Spleen (tissue), 11 donors: ENCODE measurements around the gene ZNF805. TPM values are rescaled to one million over a fixed set of nuclear protein-coding genes. Genes with fewer than 3 reads are reported as not detected.

Source experiments
- DNase-seq: peaks from one replicate; pipeline ENCODE4 v3.0.0-alpha.2; 2020
- H3K27ac ChIP-seq, 8 donors: fragments of 200-600 bp; sonication (generic) in 7 of 8; 1 replicate in 4 of 8; 2 replicates in 4 of 8; pipeline versions ENCODE4 v1.5.0 to v1.8.0; 2016 to 2021; ENCODE audit warnings: inconsistent platforms in 4 of 8, mild to moderate bottlenecking in 4 of 8, moderate library complexity in 1 of 8
- H3K27me3 ChIP-seq, 7 donors: fragments of 200-600 bp; sonication (generic) in 6 of 7; replicated peaks in 1 of 7; 1 replicate in 4 of 7; 2 replicates in 3 of 7; pipeline versions ENCODE4 v1.5.0 to v1.8.0; 2016 to 2021; ENCODE audit warnings: inconsistent platforms in 3 of 7, mild to moderate bottlenecking in 1 of 7
- H3K36me3 ChIP-seq, 6 donors: fragments of 200-600 bp; sonication (generic) in 5 of 6; 1 replicate in 4 of 6; 2 replicates in 2 of 6; pipeline versions ENCODE4 v1.5.0 to v1.8.0; 2016 to 2021; ENCODE audit warnings: inconsistent platforms in 2 of 6
- H3K4me1 ChIP-seq, 6 donors: fragments of 200-600 bp; sonication (generic) in 5 of 6; 1 replicate in 3 of 6; 2 replicates in 3 of 6; pipeline versions ENCODE4 v1.5.0 to v1.8.0; 2016 to 2021; ENCODE audit warnings: inconsistent platforms in 3 of 6
- H3K4me3 ChIP-seq, 8 donors: fragments of 200-600 bp; sonication (generic) in 7 of 8; 1 replicate in 4 of 8; 2 replicates in 4 of 8; pipeline versions ENCODE4 v1.5.0 to v1.8.0; 2016 to 2021; ENCODE audit warnings: inconsistent platforms in 4 of 8, mild to moderate bottlenecking in 4 of 8, moderate library complexity in 2 of 8
- H3K9me3 ChIP-seq, 8 donors: fragments of 200-600 bp; sonication (generic) in 7 of 8; 1 replicate in 4 of 8; 2 replicates in 4 of 8; pipeline versions ENCODE4 v1.5.0 to v1.8.0; 2016 to 2021; ENCODE audit warnings: inconsistent platforms in 4 of 8
- CTCF ChIP-seq, 11 experiments: fragments of 200-600 bp in 7 of 11; fragments of 450-650 bp in 4 of 11; sonication (generic) in 4 of 11; IDR thresholded peaks in 8 of 11; conservative IDR thresholded peaks in 3 of 11; 1 replicate in 7 of 11; 2 replicates in 4 of 11; pipeline versions ENCODE4 v1.4.0 to v1.8.0; 2016 to 2021; ENCODE audit warnings: antibody characterized with exemption in 11 of 11, inconsistent platforms in 4 of 11, mild to moderate bottlenecking in 1 of 11
- POLR2A ChIP-seq, 3 donors: fragments of 450-650 bp; IDR thresholded peaks; one replicate each; pipeline ENCODE4 v1.5.1; 2017; ENCODE audit warnings: antibody characterized with exemption in 3 of 3, mild to moderate bottlenecking in 1 of 3
- POLR2AphosphoS5 ChIP-seq, 3 donors: sonication (generic); formaldehyde crosslinking; IDR thresholded peaks; one replicate each; pipeline ENCODE4 v1.5.1; 2017; ENCODE audit warnings: antibody characterized with exemption in 3 of 3
- WGBS, 5 donors: extraction: QIAGEN DNeasy Blood & Tissue Kit in 3 of 5; methylation state at CpG; one replicate each; pipeline versions ENCODE4 v1.1.5 to v1.1.7; 2013 to 2018; 5-methylcytosine and 5-hydroxymethylcytosine counted together
- intact Hi-C: fragments of 100-400 bp; cut with DNase I; formaldehyde crosslinking; loops from one replicate; pipeline ENCODE4 v1.15.0; 2023; ENCODE audit warnings: low total_unique reads
- polyA plus RNA-seq, 3 donors: library from polyadenylated mRNA; stranded (reverse); fragments of 200-250 nt; gene quantifications; one replicate each; pipeline ENCODE4 v1.2.1, GENCODE V29; 2013
- total RNA-seq, 7 donors: library from RNA; depleted of rRNA in 3 of 7; stranded (reverse); fragments of >200 nt in 3 of 7; fragmentation: NEBNext Ultra II Directional in 4 of 7; extraction: Animal tissue kit (Norgen Biotek cat#: 25700) in 4 of 7; gene quantifications; one replicate each; pipeline versions ENCODE4 v1.1.0 to v1.2.1, GENCODE V29; 2016 to 2021
- donor health status: healthy with polysubstance abuse.
- donor health status: DM: no; HTN: no; CAD: no; lungs with moderate emphysema.
- donor health status: DM: no; HTN: no; CAD: no.
- donor health status: Bipolar disorder and iron deficiency.
- donor health status: healthy.
- donor health status: DM: no; HTN: no; CAD: no.
- donor health status: DM: yes; HTN: yes; CAD: no.

ZNF805 gene
- total and polyA plus RNA-seq, 10 donors = 0.22 to 27.7 (median 17.3) TPM

DNA sequence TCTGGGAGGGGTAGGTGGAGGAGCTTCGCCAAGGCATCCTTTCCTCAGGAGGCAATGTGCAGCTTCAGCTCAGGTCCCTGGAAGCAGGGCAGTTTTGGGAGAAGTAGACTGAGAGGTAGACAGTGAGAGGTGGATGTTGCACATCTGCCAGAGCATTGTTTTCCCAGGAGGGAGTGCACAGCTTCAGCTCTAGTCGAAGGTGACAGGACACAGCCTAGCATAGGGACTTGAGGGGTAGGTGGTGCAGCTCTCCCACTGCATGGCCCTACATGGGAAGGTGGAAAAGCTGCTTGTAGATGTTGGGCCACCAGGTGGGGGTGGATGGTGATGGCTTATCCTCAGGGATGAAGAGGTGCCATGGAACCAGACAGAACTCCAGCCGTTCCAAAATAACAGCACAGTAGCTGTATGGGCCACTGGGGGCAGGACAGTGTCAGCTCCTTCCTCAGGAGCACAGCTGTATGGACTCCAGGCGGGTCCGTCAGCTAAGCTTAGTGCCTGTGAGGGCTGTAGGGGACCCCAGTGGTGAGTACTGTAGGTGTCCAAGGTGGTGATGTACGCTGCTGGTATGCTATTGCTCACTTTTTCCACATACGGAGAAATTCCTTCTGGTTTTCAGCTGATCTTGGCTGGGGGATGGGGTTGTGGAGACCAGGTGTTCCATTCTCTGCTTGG lies 62.4 kb downstream of the ZNF805 start:
- intact Hi-C loops = no loop called here
- Histone ChIP-seq H3K27me3 (no peaks in the 10 kb centered on the region), H3K27ac (no peak overlapping the region), H3K4me1 (peaks cover 0 to 3% (median 0%) of the 10 kb centered on the region in 6 donors), H3K36me3 (peaks cover 0 to 78% (median 27%) of the 10 kb centered on the region in 6 donors), H3K4me3 (no peak overlapping the region), H3K9me3 (peaks cover 0 to 5% (median 0%) of the 10 kb centered on the region in 8 donors)
- DNase-seq = no peak
- TF ChIP-seq CTCF (IDR thresholded peaks at IDR 0.05 in 8 of 11, conservative IDR thresholded peaks at IDR 0.05 in 3 of 11) (no peak), POLR2A (IDR thresholded peaks at IDR 0.05) (no peak), POLR2AphosphoS5 (IDR thresholded peaks at IDR 0.05) (no peak)
- 82 to 98% (median 93%) methylated on average over 7 of the region's 7 CpGs for WGBS, 5 donors

Other genes starting within 250 kb of the ZNF805 start
- not detected for gene USP29, start 120.6 kb upstream of the ZNF805 start, total RNA-seq
- gene USP29, start 120.6 kb upstream of the ZNF805 start, polyA plus RNA-seq = not detected
- gene ZIM3, start 95.4 kb upstream of the ZNF805 start, total RNA-seq = not detected
- gene ZIM3, start 95.4 kb upstream of the ZNF805 start, polyA plus RNA-seq = not detected
- gene DUXA, start 73.1 kb upstream of the ZNF805 start, total RNA-seq = not detected
- gene DUXA, start 73.1 kb upstream of the ZNF805 start, polyA plus RNA-seq = not detected
- gene ZNF264, start 49.1 kb upstream of the ZNF805 start, total RNA-seq = 10 to 100 TPM; 52.0 to 68.9 (median 58.9) TPM
- gene ZNF264, start 49.1 kb upstream of the ZNF805 start, polyA plus RNA-seq = 1 to 10 TPM; 3.8 to 6.8 (median 6.4) TPM
- 1 to 10 TPM; 3.1 to 8.3 (median 4.8) TPM for gene AURKC, start 9.6 kb upstream of the ZNF805 start, total RNA-seq
- gene AURKC, start 9.6 kb upstream of the ZNF805 start, polyA plus RNA-seq = 1 to 10 TPM; 4.1 to 5.5 (median 4.4) TPM
- gene ZNF460, start 39.9 kb downstream of the ZNF805 start, total RNA-seq = 10 to 100 TPM; 60.8 to 84.7 (median 68.1) TPM
- 1 to 10 TPM in 1 of 3 donors, under 1 TPM in 2; 0.24 to 2.1 (median 0.33) TPM for gene ZNF460, start 39.9 kb downstream of the ZNF805 start, polyA plus RNA-seq
- gene ZNF543, start 79.8 kb downstream of the ZNF805 start, total RNA-seq = 10 to 100 TPM in 6 of 7 donors, 1 to 10 TPM in 1; 9.7 to 16.9 (median 13.0) TPM
- gene ZNF543, start 79.8 kb downstream of the ZNF805 start, polyA plus RNA-seq = 1 to 10 TPM; 1.6 to 2.4 (median 1.7) TPM
- 10 to 100 TPM in 6 of 7 donors, 1 to 10 TPM in 1; 9.8 to 16.7 (median 13.3) TPM for gene ZNF304, start 110.6 kb downstream of the ZNF805 start, total RNA-seq
- gene ZNF304, start 110.6 kb downstream of the ZNF805 start, polyA plus RNA-seq = 1 to 10 TPM; 2.9 to 3.9 (median 3.6) TPM
- 10 to 100 TPM in 4 of 7 donors, 1 to 10 TPM in 3; 7.7 to 36.6 (median 18.0) TPM for gene TRAPPC2B, start 122.9 kb downstream of the ZNF805 start, total RNA-seq
- gene TRAPPC2B, start 122.9 kb downstream of the ZNF805 start, polyA plus RNA-seq = 10 to 100 TPM; 20.2 to 24.0 (median 23.6) TPM
- 1 to 10 TPM; 3.3 to 8.8 (median 5.4) TPM for gene ZNF547, start 122.9 kb downstream of the ZNF805 start, total RNA-seq
- 1 to 10 TPM; 2.3 to 3.5 (median 3.5) TPM for gene ZNF547, start 122.9 kb downstream of the ZNF805 start, polyA plus RNA-seq
- 10 to 100 TPM; 21.2 to 48.2 (median 34.6) TPM for gene ZNF548, start 149.2 kb downstream of the ZNF805 start, total RNA-seq
- 10 to 100 TPM; 12.4 to 14.2 (median 12.5) TPM for gene ZNF548, start 149.2 kb downstream of the ZNF805 start, polyA plus RNA-seq
- gene ZNF17, start 170.5 kb downstream of the ZNF805 start, total RNA-seq = 10 to 100 TPM; 13.4 to 23.0 (median 18.8) TPM
- gene ZNF17, start 170.5 kb downstream of the ZNF805 start, polyA plus RNA-seq = 1 to 10 TPM; 1.8 to 3.5 (median 2.6) TPM
- 10 to 100 TPM in 4 of 7 donors, 1 to 10 TPM in 3; 7.3 to 15.4 (median 10.8) TPM for gene ZNF749, start 194.7 kb downstream of the ZNF805 start, total RNA-seq
- 1 to 10 TPM; 2.7 to 9.4 (median 5.4) TPM for gene ZNF749, start 194.7 kb downstream of the ZNF805 start, polyA plus RNA-seq
- 1 to 10 TPM in 5 of 7 donors, under 1 TPM in 2; 0.82 to 2.0 (median 1.4) TPM for gene VN1R1, start 216.5 kb downstream of the ZNF805 start, total RNA-seq
- gene VN1R1, start 216.5 kb downstream of the ZNF805 start, polyA plus RNA-seq = under 1 TPM; 0.26 to 0.30 (median 0.30) TPM
- 10 to 100 TPM; 10.9 to 33.7 (median 19.9) TPM for gene ZNF772, start 236.9 kb downstream of the ZNF805 start, total RNA-seq
- gene ZNF772, start 236.9 kb downstream of the ZNF805 start, polyA plus RNA-seq = 1 to 10 TPM; 1.4 to 3.3 (median 2.7) TPM
- gene ZNF419, start 247.1 kb downstream of the ZNF805 start, total RNA-seq = 10 to 100 TPM in 6 of 7 donors, 1 to 10 TPM in 1; 8.8 to 20.4 (median 15.6) TPM
- 1 to 10 TPM; 5.9 to 8.7 (median 8.3) TPM for gene ZNF419, start 247.1 kb downstream of the ZNF805 start, polyA plus RNA-seq